Neural crest cell (in vitro differentiated cells): ENCODE measurements around the gene CYB5B. TPM values are rescaled to one million over a fixed set of nuclear protein-coding genes. Genes with fewer than 3 reads are reported as not detected.
A peak's percentile ranks its signal among the peaks of the same experiment; 100 is the strongest.

Experiments
- DNase-seq: peaks from one replicate; pipeline ENCODE4 v3.0.0; 2021; ENCODE audit warnings: low read depth, mixed read lengths, low spot score
- H3K27ac Mint-ChIP-seq: one replicate; pipeline ENCODE4 v1.8.0; 2021; ENCODE audit warnings: mild to moderate bottlenecking, mixed read lengths; ENCODE audit not compliant: unreplicated experiment
- H3K27me3 Mint-ChIP-seq: 2 replicates; pipeline ENCODE4 v1.8.0; 2021; ENCODE audit warnings: low read depth, mild to moderate bottlenecking, mixed read lengths
- H3K36me3 Mint-ChIP-seq: 2 replicates; pipeline ENCODE4 v1.8.0; 2021; ENCODE audit warnings: low read depth, mild to moderate bottlenecking, mixed read lengths
- H3K4me1 Mint-ChIP-seq: 2 replicates; pipeline ENCODE4 v1.8.0; 2021; ENCODE audit warnings: mixed read lengths
- H3K4me3 Mint-ChIP-seq: one replicate; pipeline ENCODE4 v1.8.0; 2021; ENCODE audit warnings: mild to moderate bottlenecking, mixed read lengths
- H3K9me3 Mint-ChIP-seq: 2 replicates; pipeline ENCODE4 v1.8.0; 2021; ENCODE audit warnings: mixed read lengths
- total RNA-seq: library from RNA; stranded (reverse); gene quantifications from 2 replicates; pipeline ENCODE4 v1.2.1, GENCODE V29; 2021
- TF ChIP-seq, protein P1 (sequence below): fragments of 200-600 bp; sonication (generic); conservative IDR thresholded peaks from 2 replicates; pipeline ENCODE4 v1.5.0; 2021; ENCODE audit warnings: antibody characterized with exemption, mild to moderate bottlenecking

The CYB5B gene
- total RNA-seq, 1 donor from 2014 or later: 209 TPM

DNA sequence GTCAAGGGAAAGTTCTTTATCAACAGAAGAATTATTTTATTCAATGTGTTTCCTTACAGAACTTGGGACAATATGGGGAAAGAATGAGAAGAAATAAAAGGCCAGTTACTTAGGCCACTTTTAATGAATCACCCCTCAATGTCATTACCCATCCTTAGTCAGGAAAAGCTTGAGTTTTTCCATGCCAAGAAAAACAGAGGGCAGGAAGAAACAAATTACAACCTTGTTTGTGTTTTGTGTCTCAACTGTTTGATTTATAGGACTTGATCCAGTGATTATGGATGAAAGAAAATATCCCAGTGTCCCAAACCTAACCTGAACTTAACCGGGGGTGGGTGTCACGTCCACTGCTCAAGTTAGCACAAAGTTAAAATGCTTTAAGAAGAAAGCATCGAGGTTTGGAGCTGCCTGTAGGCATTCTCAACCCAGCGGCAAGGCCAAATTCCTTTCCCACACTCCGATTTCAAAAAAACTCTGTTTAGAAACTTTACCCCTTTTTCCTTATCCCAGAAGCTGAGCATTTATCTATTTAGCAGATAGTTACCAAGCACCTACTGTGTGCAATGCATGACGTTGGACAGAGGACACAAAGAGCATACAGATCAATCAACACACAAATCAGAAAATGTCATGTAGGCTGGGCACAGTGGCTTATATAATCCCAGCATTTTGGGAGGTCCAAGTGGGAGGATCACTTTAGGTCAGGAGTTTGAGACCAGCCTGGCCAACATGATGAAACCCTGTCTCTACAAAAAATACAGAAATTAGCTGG, 14.0 kb upstream of the CYB5B start:
- TF ChIP-seq, protein P1, sequence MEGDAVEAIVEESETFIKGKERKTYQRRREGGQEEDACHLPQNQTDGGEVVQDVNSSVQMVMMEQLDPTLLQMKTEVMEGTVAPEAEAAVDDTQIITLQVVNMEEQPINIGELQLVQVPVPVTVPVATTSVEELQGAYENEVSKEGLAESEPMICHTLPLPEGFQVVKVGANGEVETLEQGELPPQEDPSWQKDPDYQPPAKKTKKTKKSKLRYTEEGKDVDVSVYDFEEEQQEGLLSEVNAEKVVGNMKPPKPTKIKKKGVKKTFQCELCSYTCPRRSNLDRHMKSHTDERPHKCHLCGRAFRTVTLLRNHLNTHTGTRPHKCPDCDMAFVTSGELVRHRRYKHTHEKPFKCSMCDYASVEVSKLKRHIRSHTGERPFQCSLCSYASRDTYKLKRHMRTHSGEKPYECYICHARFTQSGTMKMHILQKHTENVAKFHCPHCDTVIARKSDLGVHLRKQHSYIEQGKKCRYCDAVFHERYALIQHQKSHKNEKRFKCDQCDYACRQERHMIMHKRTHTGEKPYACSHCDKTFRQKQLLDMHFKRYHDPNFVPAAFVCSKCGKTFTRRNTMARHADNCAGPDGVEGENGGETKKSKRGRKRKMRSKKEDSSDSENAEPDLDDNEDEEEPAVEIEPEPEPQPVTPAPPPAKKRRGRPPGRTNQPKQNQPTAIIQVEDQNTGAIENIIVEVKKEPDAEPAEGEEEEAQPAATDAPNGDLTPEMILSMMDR: no peak
- H3K36me3 Mint-ChIP-seq: no peaks in the 10 kb centered on the region
- no peak for DNase-seq
- no peaks in the 10 kb centered on the region for H3K9me3 Mint-ChIP-seq
- no peak overlapping the region for H3K27ac Mint-ChIP-seq
- no peaks in the 10 kb centered on the region for H3K27me3 Mint-ChIP-seq
- H3K4me3 Mint-ChIP-seq: no peak overlapping the region
- peaks cover 4% of the 10 kb centered on the region for H3K4me1 Mint-ChIP-seq

DNA sequence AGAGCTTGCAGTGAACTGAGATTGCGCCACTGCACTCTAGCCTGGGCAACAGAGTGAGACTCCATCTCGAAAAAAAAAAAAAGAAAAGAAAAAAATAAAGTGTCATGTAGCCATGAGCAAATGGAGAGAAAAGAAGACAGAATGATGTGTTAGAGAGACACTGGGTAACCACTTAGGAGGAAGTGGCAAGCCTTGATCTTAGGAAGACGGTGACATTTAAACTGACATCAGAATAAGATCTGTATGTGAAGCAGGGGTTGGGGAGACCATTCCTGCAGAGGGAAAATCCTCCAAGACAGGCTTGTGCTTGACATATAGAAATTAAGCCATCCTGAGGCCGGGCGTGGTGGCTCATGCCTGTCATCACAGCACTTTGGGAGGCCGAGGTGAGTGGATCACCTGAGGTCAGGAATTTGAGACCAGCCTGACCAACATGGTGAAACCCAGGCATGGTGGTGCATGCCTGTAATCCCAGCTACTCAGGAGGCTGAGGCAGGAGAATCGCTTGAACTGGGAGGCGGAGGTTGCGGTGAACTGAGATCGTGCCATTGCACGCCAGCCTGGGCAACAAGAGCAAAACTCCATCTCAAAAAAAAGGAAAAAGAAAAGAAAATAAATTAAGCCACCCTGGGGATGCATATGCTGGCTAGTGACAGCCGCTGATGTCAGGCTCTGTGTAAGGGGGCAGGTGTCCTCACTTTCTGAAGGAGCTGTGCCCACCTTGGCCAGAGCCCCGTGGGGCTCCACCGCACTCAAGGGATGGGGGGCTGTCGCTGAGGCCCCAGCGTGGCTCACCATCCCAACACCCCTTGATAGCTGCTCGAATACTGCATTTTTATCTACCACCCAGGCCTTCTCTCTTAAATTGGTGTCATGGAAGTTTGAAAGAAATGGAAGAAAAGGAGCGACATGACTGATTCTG, 13.1 kb upstream of the CYB5B start:
- TF ChIP-seq, protein P1: no peak

DNA sequence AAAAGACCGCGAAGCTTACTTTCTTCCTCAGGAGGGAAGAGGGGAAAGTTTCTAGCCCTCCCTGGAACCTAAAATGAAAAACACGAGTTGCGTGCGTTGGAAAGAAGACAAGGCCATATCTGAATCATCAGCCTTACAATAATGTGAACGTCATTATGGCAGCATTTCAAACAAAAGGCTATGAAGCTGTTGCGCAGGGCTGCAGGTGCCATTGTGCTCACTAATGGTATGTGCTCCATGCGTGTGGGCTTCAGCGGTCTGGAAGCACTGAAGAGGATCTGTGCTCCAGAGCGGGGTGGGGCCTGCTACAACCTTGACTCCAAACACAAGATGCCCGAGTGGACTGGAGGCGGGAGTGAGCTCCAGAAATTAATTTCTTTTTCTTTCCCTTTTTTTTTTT, 12.1 kb upstream of the CYB5B start:
- H3K9me3 Mint-ChIP-seq: no peaks in the 10 kb centered on the region
- TF ChIP-seq, protein P1: no peak
- DNase-seq: no peak
- H3K4me3 Mint-ChIP-seq: no peak overlapping the region
- no peak overlapping the region for H3K27ac Mint-ChIP-seq
- H3K36me3 Mint-ChIP-seq: no peaks in the 10 kb centered on the region
- H3K27me3 Mint-ChIP-seq: no peaks in the 10 kb centered on the region
- no peaks in the 10 kb centered on the region for H3K4me1 Mint-ChIP-seq

More for the DNA sequence above, 13.1 kb upstream of the CYB5B start:
- Mint-ChIP-seq H3K27ac (no peak overlapping the region), H3K36me3 (no peaks in the 10 kb centered on the region), H3K9me3 (no peaks in the 10 kb centered on the region), H3K4me3 (no peak overlapping the region), H3K4me1 (peaks cover 4% of the 10 kb centered on the region), H3K27me3 (no peaks in the 10 kb centered on the region)
- DNase-seq: no peak

DNA sequence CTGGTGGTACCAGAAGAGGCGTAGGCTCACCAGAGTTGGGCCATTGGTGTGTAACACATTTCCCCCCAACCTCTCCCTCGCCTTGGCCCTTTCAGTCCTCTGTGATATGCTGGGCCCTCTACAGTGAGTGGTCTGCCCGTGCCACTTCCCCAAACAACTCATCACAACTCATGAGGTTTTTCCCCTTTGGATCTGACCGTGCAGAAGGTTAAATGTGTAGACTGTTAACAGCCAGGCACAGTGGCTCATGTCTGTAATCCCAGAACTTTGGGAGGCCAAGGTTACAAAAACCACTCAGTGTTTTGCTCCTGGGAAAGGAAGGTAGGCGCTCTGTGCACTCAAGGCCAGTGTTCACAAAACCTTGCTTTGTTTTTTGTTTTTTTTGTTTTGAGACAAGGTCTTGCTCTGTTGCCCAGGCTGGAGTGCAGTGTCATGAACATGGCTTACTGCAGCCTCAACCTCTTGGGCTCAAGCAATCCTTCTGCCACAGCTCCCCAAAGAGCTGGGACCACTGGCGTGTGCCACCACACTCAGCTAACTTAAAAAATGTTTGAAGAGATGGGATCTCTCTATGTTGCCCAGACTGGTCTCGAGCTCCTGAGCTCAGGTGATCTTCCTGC, 11.3 kb upstream of the CYB5B start:
- no peak overlapping the region for H3K27ac Mint-ChIP-seq
- no peak for DNase-seq
- TF ChIP-seq, protein P1: no peak
- no peaks in the 10 kb centered on the region for H3K36me3 Mint-ChIP-seq
- H3K4me3 Mint-ChIP-seq: no peak overlapping the region
- no peaks in the 10 kb centered on the region for H3K4me1 Mint-ChIP-seq
- H3K27me3 Mint-ChIP-seq: no peaks in the 10 kb centered on the region
- no peaks in the 10 kb centered on the region for H3K9me3 Mint-ChIP-seq

DNA sequence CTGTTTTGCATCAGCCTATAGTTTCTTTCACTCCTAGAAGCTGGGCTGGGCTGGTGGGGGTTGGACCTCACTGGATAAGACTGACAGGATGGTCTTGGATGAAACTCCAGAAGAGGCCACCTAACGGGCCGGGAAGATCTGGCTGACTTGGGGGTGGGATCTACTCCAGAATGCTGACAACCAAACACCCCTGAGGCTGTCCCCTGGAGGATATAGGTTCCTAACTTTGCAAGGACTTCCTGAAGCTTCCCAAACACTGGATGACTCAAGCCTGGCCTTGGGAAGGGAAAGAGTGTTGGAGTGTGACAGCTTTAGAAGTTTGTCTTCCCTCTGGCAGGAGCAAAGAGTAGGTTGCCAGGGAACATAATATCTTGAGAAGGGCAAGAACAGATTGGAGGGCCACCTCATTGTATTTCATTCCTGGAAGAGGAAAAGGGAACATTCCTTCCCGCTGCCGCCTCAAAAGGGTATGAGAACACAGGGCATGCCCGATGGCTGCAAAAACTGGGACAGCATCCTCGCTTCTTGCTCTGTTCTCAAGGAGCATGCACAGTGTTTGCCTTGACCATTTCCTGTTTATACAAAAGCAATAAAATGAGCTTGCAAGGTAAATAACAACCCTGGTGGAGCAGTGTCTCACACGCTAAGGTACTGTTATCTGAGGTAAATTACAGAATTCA, 6.8 kb upstream of the CYB5B start:
- no peak overlapping the region for H3K4me3 Mint-ChIP-seq
- no peaks in the 10 kb centered on the region for H3K9me3 Mint-ChIP-seq
- H3K27me3 Mint-ChIP-seq: no peaks in the 10 kb centered on the region
- no peak for DNase-seq
- TF ChIP-seq, protein P1: no peak
- H3K4me1 Mint-ChIP-seq: peaks cover under 1% of the 10 kb centered on the region
- peak overlapping the region; percentile 51 for H3K27ac Mint-ChIP-seq
- no peaks in the 10 kb centered on the region for H3K36me3 Mint-ChIP-seq
